SU-DHL-6 (cell line): ENCODE measurements around the gene RALGPS1.

Experiments used
- H2AFZ ChIP-seq: fragments of 200-600 bp; sonication (generic); 2 replicates; pipeline ENCODE4 v1.6.1; 2014; ENCODE audit warnings: low read depth, mild to moderate bottlenecking, moderate library complexity, mixed read lengths, antibody characterized with exemption, low read length; ENCODE audit not compliant: severe bottlenecking
- H3F3A ChIP-seq: fragments of 200-600 bp; shearing (Covaris generic); 2 replicates; pipeline ENCODE4 v1.6.0; 2016; ENCODE audit warnings: antibody characterized with exemption, mild to moderate bottlenecking; ENCODE audit not compliant: insufficient read depth
- H3K27ac ChIP-seq: fragments of 200-600 bp; sonication (generic); 2 replicates; pipeline ENCODE4 v1.5.1; 2016; ENCODE audit warnings: low read depth, mild to moderate bottlenecking, low read length, moderate library complexity, mixed read lengths
- H3K27me3 ChIP-seq: fragments of 200-600 bp; sonication (generic), shearing (Covaris generic); 2 replicates; pipeline ENCODE4 v1.6.0; 2014; ENCODE audit warnings: mild to moderate bottlenecking, low read length
- H3K36me3 ChIP-seq: fragments of 200-600 bp; sonication (generic); 2 replicates; pipeline ENCODE4 v1.6.1; 2014; ENCODE audit warnings: mild to moderate bottlenecking, low read length, mixed read lengths
- H3K4me2 ChIP-seq: fragments of 300-600, 200-600 bp; shearing (Covaris generic), sonication (generic); 2 replicates; pipeline ENCODE4 v1.6.0; 2014; ENCODE audit warnings: low read length, low read depth, mild to moderate bottlenecking; ENCODE audit not compliant: poor library complexity, severe bottlenecking
- H3K4me3 ChIP-seq: fragments of 200-600 bp; sonication (generic); 2 replicates; pipeline ENCODE4 v1.5.1; 2014; ENCODE audit warnings: antibody characterized with exemption, low read length, mild to moderate bottlenecking, mixed read lengths; ENCODE audit not compliant: insufficient read depth, poor library complexity, severe bottlenecking
- H3K79me2 ChIP-seq: fragments of 200-600 bp; sonication (generic); 2 replicates; pipeline ENCODE4 v1.6.1; 2014; ENCODE audit warnings: mild to moderate bottlenecking, low read length, moderate library complexity; ENCODE audit not compliant: insufficient read depth
- H3K9ac ChIP-seq: fragments of 200-600 bp; sonication (generic); 2 replicates; pipeline ENCODE4 v1.7.0; 2014; ENCODE audit warnings: mild to moderate bottlenecking, low read length
- H3K9me2 ChIP-seq: fragments of 200-600 bp; sonication (generic); replicated peaks from 2 replicates; pipeline ENCODE4 v1.6.1; 2014; ENCODE audit warnings: low read length; ENCODE audit not compliant: insufficient read depth
- H3K9me3 ChIP-seq: fragments of 200-600 bp; sonication (generic); 2 replicates; pipeline ENCODE4 v1.6.1; 2014; ENCODE audit warnings: low read length, mixed read lengths; ENCODE audit not compliant: insufficient read depth
- H4K20me1 ChIP-seq: fragments of 200-600 bp; sonication (generic); 2 replicates; pipeline ENCODE4 v1.6.1; 2014; ENCODE audit warnings: low read depth, mild to moderate bottlenecking, antibody characterized with exemption, low read length, moderate library complexity, mixed read lengths
- CTCF ChIP-seq: fragments of 200-600 bp; sonication (generic); IDR thresholded peaks from one replicate; pipeline ENCODE4 v1.5.1; 2017; ENCODE audit warnings: antibody characterized with exemption, mild to moderate bottlenecking, low read length, moderate library complexity; ENCODE audit not compliant: insufficient read depth, poor library complexity, severe bottlenecking
- EZH2phosphoT487 ChIP-seq: fragments of 200-600 bp; sonication (generic), shearing (Covaris generic); conservative IDR thresholded peaks from 2 replicates; pipeline ENCODE4 v1.6.1; 2018; ENCODE audit warnings: mild to moderate bottlenecking, antibody characterized with exemption, low read length, moderate library complexity, mixed read lengths

Gene RALGPS1

GRCh38 chr9:126974594-126974993 lies 60.0 kb downstream of the RALGPS1 start:
- Histone ChIP-seq H3K79me2 (no peaks in the 10 kb centered on the region), H3K4me3 (no peak overlapping the region), H2AFZ (no peak overlapping the region)

GRCh38 chr9:126975327-126976220 lies 61.0 kb downstream of the RALGPS1 start:
- Histone ChIP-seq H3K9me2 (no peaks in the 10 kb centered on the region), H3F3A (no peaks in the 10 kb centered on the region), H3K79me2 (no peaks in the 10 kb centered on the region), H4K20me1 (no peaks in the 10 kb centered on the region), H3K36me3 (no peaks in the 10 kb centered on the region), H3K9me3 (no peaks in the 10 kb centered on the region), H3K9ac (no peak overlapping the region), H3K4me2 (no peak overlapping the region), H3K4me3 (no peak overlapping the region), H3K27ac (no peak overlapping the region), H2AFZ (no peak overlapping the region), H3K27me3 (no peaks in the 10 kb centered on the region)
- TF ChIP-seq EZH2phosphoT487 (no peak), CTCF (no peak)

More at GRCh38 chr9:126974594-126974993, 60.0 kb downstream of the RALGPS1 start:
- Histone ChIP-seq H3K9me2 (no peaks in the 10 kb centered on the region), H3K4me2 (no peak overlapping the region), H4K20me1 (no peaks in the 10 kb centered on the region), H3K36me3 (no peaks in the 10 kb centered on the region), H3F3A (no peaks in the 10 kb centered on the region), H3K9me3 (no peaks in the 10 kb centered on the region), H3K9ac (no peak overlapping the region), H3K27ac (no peak overlapping the region), H3K27me3 (no peaks in the 10 kb centered on the region)
- TF ChIP-seq EZH2phosphoT487 (no peak), CTCF (no peak)

- no peak overlapping the region for H2AFZ ChIP-seq
- H3K9me3 ChIP-seq, result no peaks in the 10 kb centered on the region
- no peaks in the 10 kb centered on the region for H3F3A ChIP-seq
- no peaks in the 10 kb centered on the region for H3K36me3 ChIP-seq
- H3K79me2 ChIP-seq, result no peaks in the 10 kb centered on the region
- no peaks in the 10 kb centered on the region for H4K20me1 ChIP-seq
- no peak overlapping the region for H3K27ac ChIP-seq
- TF ChIP-seq EZH2phosphoT487 (no peak), CTCF (no peak)
- H3K4me3 ChIP-seq, result no peak overlapping the region
- no peaks in the 10 kb centered on the region for H3K9me2 ChIP-seq
- no peaks in the 10 kb centered on the region for H3K27me3 ChIP-seq
- no peak overlapping the region for H3K4me2 ChIP-seq
- no peak overlapping the region for H3K9ac ChIP-seq
Observed at GRCh38 chr9:126979461-126979860, 64.9 kb downstream of the RALGPS1 start.
